ENCODE results near the gene PTX4.

DNA sequence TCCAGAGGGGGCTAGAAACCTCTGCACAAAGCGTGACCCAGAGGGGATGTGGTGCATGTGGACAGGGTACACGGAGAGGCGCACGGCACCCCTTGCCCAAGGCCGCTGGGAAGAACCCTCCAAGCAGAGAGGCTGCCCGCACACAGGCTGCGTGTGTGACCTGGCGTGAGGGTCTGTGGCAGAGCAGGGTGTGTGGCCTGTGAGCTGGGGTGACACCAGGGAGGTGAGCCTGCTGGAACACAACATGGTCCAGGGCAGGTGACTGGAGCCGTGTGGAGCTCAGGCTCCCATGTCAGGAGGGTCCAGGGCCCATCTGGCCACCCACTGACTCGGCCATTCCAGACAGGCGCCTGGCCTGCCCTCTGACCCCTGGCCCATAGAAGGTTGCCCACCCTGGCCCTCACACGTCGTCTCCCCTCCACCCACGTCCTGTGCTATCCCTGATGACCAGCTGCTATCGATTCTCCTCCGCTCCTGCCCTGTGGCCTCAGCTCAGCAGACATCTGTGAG is 29.9 kb upstream of the PTX4 start:
- TF ChIP-seq, protein P1, sequence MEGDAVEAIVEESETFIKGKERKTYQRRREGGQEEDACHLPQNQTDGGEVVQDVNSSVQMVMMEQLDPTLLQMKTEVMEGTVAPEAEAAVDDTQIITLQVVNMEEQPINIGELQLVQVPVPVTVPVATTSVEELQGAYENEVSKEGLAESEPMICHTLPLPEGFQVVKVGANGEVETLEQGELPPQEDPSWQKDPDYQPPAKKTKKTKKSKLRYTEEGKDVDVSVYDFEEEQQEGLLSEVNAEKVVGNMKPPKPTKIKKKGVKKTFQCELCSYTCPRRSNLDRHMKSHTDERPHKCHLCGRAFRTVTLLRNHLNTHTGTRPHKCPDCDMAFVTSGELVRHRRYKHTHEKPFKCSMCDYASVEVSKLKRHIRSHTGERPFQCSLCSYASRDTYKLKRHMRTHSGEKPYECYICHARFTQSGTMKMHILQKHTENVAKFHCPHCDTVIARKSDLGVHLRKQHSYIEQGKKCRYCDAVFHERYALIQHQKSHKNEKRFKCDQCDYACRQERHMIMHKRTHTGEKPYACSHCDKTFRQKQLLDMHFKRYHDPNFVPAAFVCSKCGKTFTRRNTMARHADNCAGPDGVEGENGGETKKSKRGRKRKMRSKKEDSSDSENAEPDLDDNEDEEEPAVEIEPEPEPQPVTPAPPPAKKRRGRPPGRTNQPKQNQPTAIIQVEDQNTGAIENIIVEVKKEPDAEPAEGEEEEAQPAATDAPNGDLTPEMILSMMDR (IDR thresholded peaks at IDR 0.05), result no peak
- no peak for TF ChIP-seq POLR2A (IDR thresholded peaks at IDR 0.05)

Data from thyroid gland (tissue), 4 donors.